HG03103 (cell line): ENCODE measurements around the gene WFDC12.
"Not testable (repeated sequence)": the region's sequence is repeated elsewhere in the genome, so short reads cannot be mapped to it uniquely, and the experiment has no call there.

Experiments
- ATAC-seq: cut with Tn5 transposase; IDR thresholded peaks from one replicate; pipeline ENCODE4 v1.9.1; 2021; ENCODE audit warnings: low read depth; ENCODE audit not compliant: unreplicated experiment

Gene WFDC12

GRCh38 chr20:45124365-45124764 is at the start of gene WFDC12:
WFDC12 (minus strand) TSS chr20:45124465; CDS start chr20:45124447, 18 bp downstream.
- no peak for ATAC-seq

GRCh38 chr20:45173522-45173921 is 49.3 kb upstream of the WFDC12 start:
- no peak for ATAC-seq

- ATAC-seq = no peak
Observed at GRCh38 chr20:45164906-45165305, 40.6 kb upstream of the WFDC12 start.

GRCh38 chr20:45163083-45163803 is 39.0 kb upstream of the WFDC12 start:
- ATAC-seq = no peak

GRCh38 chr20:45157962-45158361 is 33.7 kb upstream of the WFDC12 start:
- ATAC-seq = no peak

GRCh38 chr20:45156713-45157112 is 32.4 kb upstream of the WFDC12 start:
- ATAC-seq = no peak

GRCh38 chr20:45154794-45155193 is 30.5 kb upstream of the WFDC12 start:
- ATAC-seq = not testable (repeated sequence)

GRCh38 chr20:45154183-45154582 is 29.9 kb upstream of the WFDC12 start:
- ATAC-seq = no peak

GRCh38 chr20:45153752-45154151 is 29.5 kb upstream of the WFDC12 start:
- no peak for ATAC-seq

GRCh38 chr20:45153147-45153546 is 28.9 kb upstream of the WFDC12 start:
- ATAC-seq = no peak

GRCh38 chr20:45152405-45152804 is 28.1 kb upstream of the WFDC12 start:
- no peak for ATAC-seq

GRCh38 chr20:45149062-45149461 is 24.8 kb upstream of the WFDC12 start:
- ATAC-seq = no peak

- ATAC-seq = no peak
Observed at GRCh38 chr20:45140836-45141235, 16.6 kb upstream of the WFDC12 start.

GRCh38 chr20:45139733-45140375 is 15.6 kb upstream of the WFDC12 start:
- not testable (repeated sequence) for ATAC-seq

GRCh38 chr20:45138561-45139300 is 14.5 kb upstream of the WFDC12 start:
- ATAC-seq = no peak

GRCh38 chr20:45136911-45137310 is 12.6 kb upstream of the WFDC12 start:
- ATAC-seq = no peak

- no peak for ATAC-seq
Observed at GRCh38 chr20:45128099-45128498, 3.8 kb upstream of the WFDC12 start.

GRCh38 chr20:45121388-45121787 is 2.9 kb downstream of the WFDC12 start:
- no peak for ATAC-seq

GRCh38 chr20:45119556-45120266 is 4.6 kb downstream of the WFDC12 start:
- ATAC-seq = no peak

- no peak for ATAC-seq
Observed at GRCh38 chr20:45118028-45118427, 6.2 kb downstream of the WFDC12 start.

GRCh38 chr20:45117581-45117980 is 6.7 kb downstream of the WFDC12 start:
- no peak for ATAC-seq
